Measurements from ENCODE around the gene KCNJ1. TPM values are rescaled to one million over a fixed set of nuclear protein-coding genes. Genes with fewer than 3 reads are reported as not detected.

KCNJ1 gene
- total RNA-seq, 4 donors from 2014 or later: not detected

DNA sequence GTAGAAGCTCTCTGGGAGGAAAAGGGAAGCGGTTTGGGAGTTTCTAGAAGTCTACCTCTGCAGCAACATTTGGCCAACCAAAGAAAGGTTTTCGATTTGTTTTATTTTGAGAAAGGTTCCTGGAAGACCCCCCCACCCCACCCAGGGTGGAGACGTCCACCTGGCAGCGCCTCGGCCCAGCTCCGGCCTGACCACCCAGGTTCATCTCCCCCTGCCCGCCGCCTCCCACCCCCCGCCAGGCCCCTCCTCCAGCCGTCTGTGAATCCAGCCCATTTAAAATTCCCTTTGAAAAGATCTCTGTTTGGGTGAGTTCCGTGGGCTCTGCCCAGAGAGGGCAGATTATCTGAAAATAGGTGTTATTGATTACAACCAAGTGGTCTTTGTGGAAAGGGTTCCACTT is 43.3 kb downstream of the KCNJ1 start:
- peak overlapping the region; percentile 30 to 52 for H3K27ac ChIP-seq
- no peaks in the 10 kb centered on the region for H3K36me3 ChIP-seq
- H3K4me3 ChIP-seq: no peak overlapping the region
- no peaks in the 10 kb centered on the region for H3K27me3 ChIP-seq
- no peak for DNase-seq
- intact Hi-C loops (cut with DNase I; ENCODE audit: low total_unique reads): no loop called here
- H3K9me3 ChIP-seq: no peaks in the 10 kb centered on the region
- no peaks in the 10 kb centered on the region for H3K4me1 ChIP-seq
- TF ChIP-seq, protein P1, sequence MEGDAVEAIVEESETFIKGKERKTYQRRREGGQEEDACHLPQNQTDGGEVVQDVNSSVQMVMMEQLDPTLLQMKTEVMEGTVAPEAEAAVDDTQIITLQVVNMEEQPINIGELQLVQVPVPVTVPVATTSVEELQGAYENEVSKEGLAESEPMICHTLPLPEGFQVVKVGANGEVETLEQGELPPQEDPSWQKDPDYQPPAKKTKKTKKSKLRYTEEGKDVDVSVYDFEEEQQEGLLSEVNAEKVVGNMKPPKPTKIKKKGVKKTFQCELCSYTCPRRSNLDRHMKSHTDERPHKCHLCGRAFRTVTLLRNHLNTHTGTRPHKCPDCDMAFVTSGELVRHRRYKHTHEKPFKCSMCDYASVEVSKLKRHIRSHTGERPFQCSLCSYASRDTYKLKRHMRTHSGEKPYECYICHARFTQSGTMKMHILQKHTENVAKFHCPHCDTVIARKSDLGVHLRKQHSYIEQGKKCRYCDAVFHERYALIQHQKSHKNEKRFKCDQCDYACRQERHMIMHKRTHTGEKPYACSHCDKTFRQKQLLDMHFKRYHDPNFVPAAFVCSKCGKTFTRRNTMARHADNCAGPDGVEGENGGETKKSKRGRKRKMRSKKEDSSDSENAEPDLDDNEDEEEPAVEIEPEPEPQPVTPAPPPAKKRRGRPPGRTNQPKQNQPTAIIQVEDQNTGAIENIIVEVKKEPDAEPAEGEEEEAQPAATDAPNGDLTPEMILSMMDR (IDR thresholded peaks at IDR 0.05): no peak

DNA sequence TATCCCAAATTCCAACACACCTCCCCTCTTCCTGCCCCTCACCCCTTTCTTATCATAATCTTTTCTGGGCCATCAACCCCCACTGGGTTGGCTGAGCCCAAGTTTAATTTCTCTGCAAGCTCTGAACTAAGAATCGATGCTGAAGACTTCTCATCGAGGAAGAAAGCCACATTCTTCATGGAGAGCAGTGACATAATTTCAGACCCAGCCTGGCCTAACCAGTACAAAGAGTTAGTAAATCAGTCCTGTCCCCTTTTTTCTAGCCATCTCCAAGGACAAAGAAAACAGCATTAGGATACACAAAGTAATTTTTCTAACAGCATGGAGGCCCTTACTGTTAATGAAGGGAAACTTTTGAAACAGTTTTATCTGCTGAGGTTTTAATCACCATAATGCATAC is 45.0 kb downstream of the KCNJ1 start:
- Histone ChIP-seq H3K4me1 (no peaks in the 10 kb centered on the region), H3K4me3 (no peak overlapping the region), H3K27me3 (no peaks in the 10 kb centered on the region), H3K36me3 (no peaks in the 10 kb centered on the region), H3K27ac (no peak overlapping the region), H3K9me3 (no peaks in the 10 kb centered on the region)
- TF ChIP-seq POLR2A (IDR thresholded peaks at IDR 0.05): no peak
- TF ChIP-seq, protein P1 (IDR thresholded peaks at IDR 0.05): no peak
- DNase-seq: no peak
- intact Hi-C loops (cut with DNase I; ENCODE audit: low total_unique reads): no loop called here

DNA sequence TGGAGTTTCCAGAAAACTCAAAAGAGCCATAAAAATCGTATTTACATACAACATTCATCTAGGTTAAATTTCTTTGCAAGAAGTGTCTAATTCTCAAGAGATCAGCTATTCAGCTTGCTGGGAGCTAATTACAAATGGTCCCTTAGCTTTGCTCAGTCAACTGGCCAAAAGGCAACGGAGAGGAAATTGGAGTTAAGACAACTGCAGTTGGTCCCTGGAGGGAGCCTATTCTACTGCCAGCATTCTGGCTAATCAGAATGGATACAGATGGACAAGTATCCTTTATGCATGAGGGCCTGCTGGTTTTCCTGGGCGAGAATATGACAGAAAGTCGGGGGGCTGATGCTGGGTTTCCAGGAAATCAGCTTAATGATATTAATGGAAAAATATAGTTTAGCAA is 45.5 kb downstream of the KCNJ1 start:
- Histone ChIP-seq H3K27ac (no peak overlapping the region), H3K27me3 (no peaks in the 10 kb centered on the region), H3K9me3 (no peaks in the 10 kb centered on the region), H3K36me3 (no peaks in the 10 kb centered on the region), H3K4me1 (no peaks in the 10 kb centered on the region), H3K4me3 (no peak overlapping the region)
- TF ChIP-seq POLR2A (IDR thresholded peaks at IDR 0.05): no peak
- TF ChIP-seq, protein P1 (IDR thresholded peaks at IDR 0.05): no peak
- no peak for DNase-seq
- intact Hi-C loops (cut with DNase I; ENCODE audit: low total_unique reads): no loop called here

DNA sequence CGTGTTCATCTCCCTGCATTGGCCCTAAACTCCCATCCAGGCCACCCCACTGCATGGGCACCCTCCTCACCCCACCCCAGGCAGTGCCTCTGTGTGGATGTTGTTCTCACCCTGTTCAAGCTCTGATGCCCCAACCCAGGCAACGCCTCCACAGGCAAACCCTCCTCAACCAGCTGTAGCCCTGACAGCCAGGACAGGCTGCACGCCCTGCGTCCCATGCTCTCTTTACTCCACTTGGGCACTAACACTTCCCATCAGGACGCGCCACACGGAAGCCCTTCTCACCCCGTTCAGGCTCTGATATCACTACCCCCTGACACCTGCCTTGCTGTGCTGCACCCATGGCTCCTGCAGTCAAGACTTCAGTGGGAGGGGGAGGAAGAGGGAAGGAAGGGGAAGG is 47.9 kb downstream of the KCNJ1 start:
- DNase-seq: no peak
- H3K4me3 ChIP-seq: no peak overlapping the region

DNA sequence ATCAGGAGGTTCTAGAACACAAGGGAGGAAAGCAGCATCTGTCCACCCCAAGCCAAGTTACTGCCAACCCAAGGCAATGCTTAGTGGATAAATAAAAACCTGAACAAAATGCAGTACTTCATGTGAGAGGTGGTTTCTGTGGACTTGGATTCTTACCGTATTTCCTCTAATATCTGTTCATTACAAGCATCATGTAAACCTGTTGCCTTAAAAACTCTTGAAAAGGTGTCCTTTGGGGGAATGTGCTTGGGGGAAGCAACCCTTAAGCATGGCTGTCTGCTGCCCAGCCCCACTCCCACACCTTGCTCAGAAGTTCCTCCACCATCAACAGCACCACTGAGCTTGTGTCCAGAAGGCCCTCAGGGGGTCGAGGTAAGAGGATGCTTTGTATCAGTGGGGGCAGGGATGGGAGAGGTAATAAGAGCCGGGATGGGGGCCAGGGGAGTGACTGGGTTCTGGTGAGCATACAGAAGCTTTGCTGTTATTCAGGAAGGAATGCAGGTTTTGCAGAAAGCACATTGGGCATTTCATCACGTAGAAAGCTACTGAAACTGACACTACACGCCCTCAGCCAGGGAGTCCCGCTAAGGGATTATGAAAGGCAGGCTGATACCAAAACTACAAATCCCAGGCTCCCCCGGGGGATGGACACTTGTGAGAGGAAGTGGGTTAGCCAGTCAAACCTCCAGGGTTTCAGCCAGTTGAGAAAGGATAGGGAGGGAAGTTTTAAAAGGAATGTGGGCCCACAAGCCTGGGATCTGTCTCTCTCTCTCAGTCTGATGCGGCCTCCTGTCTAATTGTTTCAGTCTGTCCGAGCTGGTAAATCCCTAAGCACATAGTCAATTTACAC is 52.0 kb downstream of the KCNJ1 start:
- no peak overlapping the region for H3K27ac ChIP-seq
- H3K4me1 ChIP-seq: no peaks in the 10 kb centered on the region
- H3K9me3 ChIP-seq: no peaks in the 10 kb centered on the region
- intact Hi-C loops (cut with DNase I; ENCODE audit: low total_unique reads): no loop called here
- peak; percentile 68 to 69 for DNase-seq
- no peak for TF ChIP-seq POLR2A (IDR thresholded peaks at IDR 0.05)
- TF ChIP-seq, protein P1 (IDR thresholded peaks at IDR 0.05): no peak
- H3K4me3 ChIP-seq: no peak overlapping the region
- no peaks in the 10 kb centered on the region for H3K36me3 ChIP-seq
- no peaks in the 10 kb centered on the region for H3K27me3 ChIP-seq

More for the DNA sequence above, 47.9 kb downstream of the KCNJ1 start:
- H3K36me3 ChIP-seq: no peaks in the 10 kb centered on the region
- no peaks in the 10 kb centered on the region for H3K4me1 ChIP-seq
- intact Hi-C loops (cut with DNase I; ENCODE audit: low total_unique reads): no loop called here
- H3K9me3 ChIP-seq: no peaks in the 10 kb centered on the region
- TF ChIP-seq POLR2A (IDR thresholded peaks at IDR 0.05): no peak
- TF ChIP-seq, protein P1 (IDR thresholded peaks at IDR 0.05): no peak
- H3K27ac ChIP-seq: no peak overlapping the region
- H3K27me3 ChIP-seq: no peaks in the 10 kb centered on the region
